Activated naive CD8-positive, alpha-beta T cell treated with anti-CD3 and anti-CD28 coated beads for 36 hours (primary cell): Measurements from ENCODE around the gene FAM200A. TPM values are rescaled to one million over a fixed set of nuclear protein-coding genes. Genes with fewer than 3 reads are reported as not detected.
"Not testable (repeated sequence)": the region's sequence is repeated elsewhere in the genome, so short reads cannot be mapped to it uniquely, and the experiment has no call there.

Experiments used
- DNase-seq: peaks from one replicate; pipeline ENCODE4 v3.0.0; 2021
- H3K27ac Mint-ChIP-seq: one replicate; pipeline ENCODE4 v1.8.0; 2022; ENCODE audit warnings: mild to moderate bottlenecking, moderate library complexity, mixed read lengths
- H3K27me3 Mint-ChIP-seq: one replicate; pipeline ENCODE4 v1.8.0; 2022; ENCODE audit warnings: mild to moderate bottlenecking, mixed read lengths
- H3K36me3 Mint-ChIP-seq: one replicate; pipeline ENCODE4 v1.8.0; 2021; ENCODE audit warnings: mild to moderate bottlenecking, mixed read lengths
- H3K4me1 Mint-ChIP-seq: one replicate; pipeline ENCODE4 v1.8.0; 2021; ENCODE audit warnings: mixed read lengths
- H3K4me3 Mint-ChIP-seq: one replicate; pipeline ENCODE4 v1.8.0; 2022; ENCODE audit warnings: mild to moderate bottlenecking, moderate library complexity, mixed read lengths
- H3K9me3 Mint-ChIP-seq: one replicate; pipeline ENCODE4 v1.8.0; 2022; ENCODE audit warnings: mixed read lengths
- total RNA-seq, 2 experiments: library from RNA; stranded (reverse); gene quantifications; one replicate each; pipeline ENCODE4 v1.2.3, GENCODE V29; 2021

Gene FAM200A
- total RNA-seq, 2 experiments from 2014 or later, result 5.6 to 6.0 TPM

GRCh38 chr7:99563650-99564049 lies 11.7 kb upstream of the FAM200A start:
- DNase-seq, result no peak
- no peaks in the 10 kb centered on the region for H3K27me3 Mint-ChIP-seq
- H3K4me3 Mint-ChIP-seq, result no peak overlapping the region
- H3K36me3 Mint-ChIP-seq, result peaks cover 43% of the 10 kb centered on the region
- H3K9me3 Mint-ChIP-seq, result no peaks in the 10 kb centered on the region
- peak overlapping the region; percentile 73 for H3K27ac Mint-ChIP-seq
- peaks cover 46% of the 10 kb centered on the region for H3K4me1 Mint-ChIP-seq

- Mint-ChIP-seq H3K27ac (peak overlapping the region; percentile 86), H3K4me3 (no peak overlapping the region), H3K9me3 (no peaks in the 10 kb centered on the region), H3K4me1 (peaks cover 46% of the 10 kb centered on the region), H3K36me3 (peaks cover 46% of the 10 kb centered on the region), H3K27me3 (no peaks in the 10 kb centered on the region)
- DNase-seq, result peak; percentile 48
Measured at GRCh38 chr7:99562832-99563231, 10.9 kb upstream of the FAM200A start.

- Mint-ChIP-seq H3K4me3 (no peak overlapping the region), H3K27me3 (no peaks in the 10 kb centered on the region), H3K27ac (peak overlapping the region; percentile 86), H3K36me3 (peaks cover 51% of the 10 kb centered on the region), H3K9me3 (no peaks in the 10 kb centered on the region), H3K4me1 (peaks cover 49% of the 10 kb centered on the region)
- no peak for DNase-seq
Measured at GRCh38 chr7:99562114-99562784, 10.3 kb upstream of the FAM200A start.

GRCh38 chr7:99561737-99562051 lies 9.8 kb upstream of the FAM200A start:
- DNase-seq, result no peak
- Mint-ChIP-seq H3K4me3 (no peak overlapping the region), H3K27me3 (no peaks in the 10 kb centered on the region), H3K9me3 (no peaks in the 10 kb centered on the region), H3K4me1 (peaks cover 54% of the 10 kb centered on the region), H3K36me3 (peaks cover 56% of the 10 kb centered on the region), H3K27ac (peak overlapping the region; percentile 86)

GRCh38 chr7:99560834-99561736 lies 9.2 kb upstream of the FAM200A start:
- Mint-ChIP-seq H3K27ac (peak overlapping the region; percentile 54), H3K4me3 (peak overlapping the region; percentile 98), H3K9me3 (no peaks in the 10 kb centered on the region), H3K4me1 (peaks cover 53% of the 10 kb centered on the region), H3K27me3 (no peaks in the 10 kb centered on the region), H3K36me3 (peaks cover 56% of the 10 kb centered on the region)
- DNase-seq, result no peak

GRCh38 chr7:99559175-99559915 lies 7.4 kb upstream of the FAM200A start:
- Mint-ChIP-seq H3K27me3 (no peaks in the 10 kb centered on the region), H3K27ac (peak overlapping the region; percentile 98), H3K36me3 (peaks cover 58% of the 10 kb centered on the region), H3K4me1 (peaks cover 57% of the 10 kb centered on the region), H3K9me3 (no peaks in the 10 kb centered on the region), H3K4me3 (peak overlapping the region; percentile 98)
- no peak for DNase-seq

DNA sequence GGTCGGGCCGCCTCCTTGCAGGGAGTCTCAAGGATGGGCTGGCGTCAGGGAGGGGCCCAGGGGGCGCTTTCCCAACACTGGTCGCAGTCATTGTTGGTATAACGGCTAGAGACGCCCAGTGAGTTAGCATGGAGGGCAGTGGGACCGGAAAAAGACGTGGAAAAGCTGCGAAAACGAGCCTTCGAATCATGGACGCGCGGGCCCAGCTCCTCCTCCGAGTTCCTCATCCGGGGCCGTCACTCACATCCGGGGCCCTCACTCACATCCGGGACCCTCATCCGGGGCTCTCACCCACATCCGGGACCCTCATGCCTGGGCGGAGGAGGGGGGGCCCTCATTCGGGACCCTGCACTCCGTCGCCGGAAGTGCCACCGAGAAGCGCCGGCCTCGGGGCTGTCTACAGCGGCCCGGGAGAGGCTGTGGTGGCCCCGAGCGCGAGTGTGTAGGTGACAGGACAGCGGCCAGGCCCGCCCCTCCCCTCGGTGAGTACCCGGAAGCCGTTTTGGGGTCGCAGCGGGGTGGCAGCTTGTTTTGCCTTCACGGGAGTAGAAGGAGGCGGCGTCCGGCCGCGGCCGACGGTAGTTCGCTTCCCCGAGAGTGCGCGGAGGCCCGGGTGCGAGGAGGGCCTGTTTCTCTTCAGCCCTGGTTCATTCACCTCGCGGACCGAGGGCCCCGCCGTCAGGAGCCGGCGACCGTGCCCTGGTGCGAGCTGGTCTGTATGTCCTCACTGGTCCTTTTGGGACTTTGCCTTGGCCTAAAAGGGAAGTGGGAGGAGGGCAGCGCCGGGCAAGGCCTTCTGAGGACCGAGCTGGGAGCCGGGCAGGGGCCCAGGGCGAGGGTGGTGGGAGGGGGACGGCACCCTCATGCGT lies 6.6 kb upstream of the FAM200A start, which contains the start of gene ZNF655:
TSS of gene ZNF655 (plus strand) at position 337 of the 869 bp plus-strand sequence. CDS start 1,918 bp downstream, outside the sequence.
- peak within 1 kb of the TSS; percentile 98 for H3K27ac Mint-ChIP-seq
- DNase-seq, result peak; percentile 92
- peak within 1 kb of the TSS; percentile 98 for H3K4me3 Mint-ChIP-seq
- no peaks in the 10 kb centered on the region for H3K9me3 Mint-ChIP-seq
- no peaks in the 10 kb centered on the region for H3K27me3 Mint-ChIP-seq
- H3K36me3 Mint-ChIP-seq, result peaks cover 56% of the 10 kb centered on the region
- H3K4me1 Mint-ChIP-seq, result peaks cover 50% of the 10 kb centered on the region

GRCh38 chr7:99557940-99558305 lies 6.0 kb upstream of the FAM200A start:
- H3K9me3 Mint-ChIP-seq, result no peaks in the 10 kb centered on the region
- no peak for DNase-seq
- no peaks in the 10 kb centered on the region for H3K27me3 Mint-ChIP-seq
- H3K4me1 Mint-ChIP-seq, result peaks cover 49% of the 10 kb centered on the region
- H3K4me3 Mint-ChIP-seq, result peak overlapping the region; percentile 98
- H3K36me3 Mint-ChIP-seq, result peaks cover 60% of the 10 kb centered on the region
- peak overlapping the region; percentile 98 for H3K27ac Mint-ChIP-seq

DNA sequence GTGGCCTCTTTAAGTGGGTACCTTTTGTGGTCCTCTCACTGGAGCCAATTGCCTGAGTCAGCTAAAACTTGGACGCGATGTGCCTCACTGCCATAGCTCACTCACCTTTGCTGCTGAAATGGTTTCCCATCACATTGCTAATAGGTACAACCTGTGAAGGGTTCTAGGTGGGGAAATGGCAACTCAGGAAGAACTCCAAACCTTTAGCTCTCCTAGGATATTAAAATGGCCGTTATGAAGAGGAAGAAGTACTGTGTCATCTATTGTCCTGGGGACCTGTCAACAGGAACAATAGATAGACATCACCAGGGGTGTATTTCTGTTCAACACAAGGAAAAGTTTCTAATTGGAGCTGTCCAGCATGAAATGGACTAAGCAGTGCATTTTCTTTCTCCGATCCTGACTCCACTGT lies 5.3 kb upstream of the FAM200A start:
- H3K4me3 Mint-ChIP-seq, result peak overlapping the region; percentile 98
- H3K9me3 Mint-ChIP-seq, result no peaks in the 10 kb centered on the region
- no peaks in the 10 kb centered on the region for H3K27me3 Mint-ChIP-seq
- H3K36me3 Mint-ChIP-seq, result peaks cover 54% of the 10 kb centered on the region
- no peak for DNase-seq
- peaks cover 47% of the 10 kb centered on the region for H3K4me1 Mint-ChIP-seq
- peak overlapping the region; percentile 98 for H3K27ac Mint-ChIP-seq

DNA sequence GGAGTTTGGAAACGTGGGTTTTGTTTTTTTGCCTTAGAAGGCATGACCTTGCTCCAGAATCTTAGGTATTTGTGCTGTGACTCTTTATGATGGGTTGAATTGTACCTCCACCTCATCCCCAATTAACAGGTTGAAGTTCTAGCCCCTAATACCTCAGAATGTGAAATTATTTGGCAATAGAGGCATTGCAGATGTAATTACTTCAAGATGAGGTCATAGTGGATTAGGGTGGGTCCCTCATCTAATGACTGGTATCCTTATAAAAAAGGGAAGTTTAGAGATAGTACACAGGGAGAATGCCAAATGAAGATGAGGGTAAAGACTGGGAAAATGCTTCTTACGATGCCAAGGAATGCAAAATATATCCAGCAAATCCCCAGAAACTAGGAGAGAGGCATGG lies 3.0 kb upstream of the FAM200A start:
- peaks cover 34% of the 10 kb centered on the region for H3K4me1 Mint-ChIP-seq
- no peak for DNase-seq
- H3K27me3 Mint-ChIP-seq, result no peaks in the 10 kb centered on the region
- H3K9me3 Mint-ChIP-seq, result no peaks in the 10 kb centered on the region
- peaks cover 44% of the 10 kb centered on the region for H3K36me3 Mint-ChIP-seq
- H3K4me3 Mint-ChIP-seq, result no peak overlapping the region
- H3K27ac Mint-ChIP-seq, result no peak overlapping the region

DNA sequence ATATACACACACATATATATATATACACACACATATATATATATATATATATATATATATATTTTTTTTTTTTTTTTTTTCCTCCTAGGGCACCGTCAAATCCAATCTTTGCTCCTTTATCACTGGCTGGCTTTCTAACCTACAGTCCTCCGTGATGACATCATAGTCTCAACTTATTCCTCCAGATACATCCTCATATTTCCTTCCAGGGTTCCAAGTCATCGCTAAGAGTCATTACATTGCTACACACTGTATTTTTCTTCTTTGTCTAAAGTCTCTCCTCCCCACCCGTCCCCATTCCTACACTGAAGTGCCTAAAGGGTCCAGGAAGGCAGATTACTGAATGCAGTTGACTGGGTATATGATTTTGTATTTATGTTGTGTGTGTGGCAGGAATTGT lies 1.1 kb upstream of the FAM200A start:
- peaks cover 58% of the 10 kb centered on the region for H3K36me3 Mint-ChIP-seq
- DNase-seq, result no peak
- H3K27ac Mint-ChIP-seq, result no peak overlapping the region
- H3K9me3 Mint-ChIP-seq, result peaks cover 5% of the 10 kb centered on the region
- no peaks in the 10 kb centered on the region for H3K27me3 Mint-ChIP-seq
- H3K4me1 Mint-ChIP-seq, result peaks cover 34% of the 10 kb centered on the region
- H3K4me3 Mint-ChIP-seq, result no peak overlapping the region

GRCh38 chr7:99551334-99551733 lies 580 bp downstream of the FAM200A start:
- peak overlapping the region; percentile 86 for H3K4me3 Mint-ChIP-seq
- H3K27me3 Mint-ChIP-seq, result no peaks in the 10 kb centered on the region
- peaks cover 5% of the 10 kb centered on the region for H3K9me3 Mint-ChIP-seq
- peak overlapping the region; percentile 86 for H3K27ac Mint-ChIP-seq
- peaks cover 27% of the 10 kb centered on the region for H3K4me1 Mint-ChIP-seq
- no peak for DNase-seq
- peaks cover 58% of the 10 kb centered on the region for H3K36me3 Mint-ChIP-seq

- Mint-ChIP-seq H3K36me3 (peaks cover 49% of the 10 kb centered on the region), H3K4me1 (peaks cover 19% of the 10 kb centered on the region)
- not testable (repeated sequence) for H3K27ac Mint-ChIP-seq, H3K27me3 Mint-ChIP-seq, H3K4me3 Mint-ChIP-seq, DNase-seq, H3K9me3 Mint-ChIP-seq
Measured at GRCh38 chr7:99549545-99549944, 2.4 kb downstream of the FAM200A start.

GRCh38 chr7:99545308-99545707 lies 6.6 kb downstream of the FAM200A start:
- peak overlapping the region; percentile 23 for H3K27ac Mint-ChIP-seq
- H3K9me3 Mint-ChIP-seq, result peaks cover 17% of the 10 kb centered on the region
- not testable (repeated sequence) for H3K4me3 Mint-ChIP-seq

More at GRCh38 chr7:99545308-99545707, 6.6 kb downstream of the FAM200A start:
- DNase-seq, H3K4me1 Mint-ChIP-seq, H3K27me3 Mint-ChIP-seq: not testable (repeated sequence)
- peaks cover 44% of the 10 kb centered on the region for H3K36me3 Mint-ChIP-seq
